ENCODE measurements around the gene TANC1. TPM values are rescaled to one million over a fixed set of nuclear protein-coding genes. Genes with fewer than 3 reads are reported as not detected.

The TANC1 gene
- total RNA-seq, 1 donor from 2014 or later, result not detected

DNA sequence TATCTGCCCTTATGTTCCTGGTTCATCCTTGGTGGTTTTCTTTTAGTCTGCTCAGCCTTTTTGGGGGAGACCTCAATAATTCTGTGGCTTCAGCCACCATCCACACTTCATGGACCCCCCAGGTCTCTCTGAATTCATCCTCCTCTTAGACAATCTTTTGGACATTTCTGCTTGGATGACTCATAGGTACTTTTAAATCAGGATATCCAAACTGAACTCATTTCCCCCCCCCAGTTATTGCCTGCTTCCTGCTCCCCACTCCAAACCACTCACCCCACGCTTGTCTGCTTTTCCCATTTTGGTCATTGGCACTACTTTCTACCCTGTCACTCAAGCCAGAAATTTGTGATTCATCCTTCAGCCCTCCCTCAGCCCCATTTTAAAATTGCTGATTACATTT, 78.5 kb downstream of the TANC1 start:
- TF ChIP-seq, protein P1, sequence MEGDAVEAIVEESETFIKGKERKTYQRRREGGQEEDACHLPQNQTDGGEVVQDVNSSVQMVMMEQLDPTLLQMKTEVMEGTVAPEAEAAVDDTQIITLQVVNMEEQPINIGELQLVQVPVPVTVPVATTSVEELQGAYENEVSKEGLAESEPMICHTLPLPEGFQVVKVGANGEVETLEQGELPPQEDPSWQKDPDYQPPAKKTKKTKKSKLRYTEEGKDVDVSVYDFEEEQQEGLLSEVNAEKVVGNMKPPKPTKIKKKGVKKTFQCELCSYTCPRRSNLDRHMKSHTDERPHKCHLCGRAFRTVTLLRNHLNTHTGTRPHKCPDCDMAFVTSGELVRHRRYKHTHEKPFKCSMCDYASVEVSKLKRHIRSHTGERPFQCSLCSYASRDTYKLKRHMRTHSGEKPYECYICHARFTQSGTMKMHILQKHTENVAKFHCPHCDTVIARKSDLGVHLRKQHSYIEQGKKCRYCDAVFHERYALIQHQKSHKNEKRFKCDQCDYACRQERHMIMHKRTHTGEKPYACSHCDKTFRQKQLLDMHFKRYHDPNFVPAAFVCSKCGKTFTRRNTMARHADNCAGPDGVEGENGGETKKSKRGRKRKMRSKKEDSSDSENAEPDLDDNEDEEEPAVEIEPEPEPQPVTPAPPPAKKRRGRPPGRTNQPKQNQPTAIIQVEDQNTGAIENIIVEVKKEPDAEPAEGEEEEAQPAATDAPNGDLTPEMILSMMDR (IDR thresholded peaks at IDR 0.05), result no peak
- no peak for ATAC-seq (ENCODE audit: low read depth)
- no peaks in the 10 kb centered on the region for H3K4me1 Mint-ChIP-seq
- H3K9me3 Mint-ChIP-seq, result no peaks in the 10 kb centered on the region
- peaks cover 11% of the 10 kb centered on the region for H3K27me3 Mint-ChIP-seq
- no peak for DNase-seq
- H3K36me3 Mint-ChIP-seq (ENCODE audit: low read depth), result no peaks in the 10 kb centered on the region
- H3K4me3 Mint-ChIP-seq, result no peak overlapping the region
- CTCF ChIA-PET, result interaction anchor here (0.6 kb wide), 1 partner anchor 50 kb away, joined by 3 read pairs; no protein-coding TSS in a partner anchor
- intact Hi-C loops (cut with micrococcal nuclease), result no loop called here
- H3K27ac Mint-ChIP-seq, result no peak overlapping the region
- POLR2A ChIA-PET, result no interaction called here

DNA sequence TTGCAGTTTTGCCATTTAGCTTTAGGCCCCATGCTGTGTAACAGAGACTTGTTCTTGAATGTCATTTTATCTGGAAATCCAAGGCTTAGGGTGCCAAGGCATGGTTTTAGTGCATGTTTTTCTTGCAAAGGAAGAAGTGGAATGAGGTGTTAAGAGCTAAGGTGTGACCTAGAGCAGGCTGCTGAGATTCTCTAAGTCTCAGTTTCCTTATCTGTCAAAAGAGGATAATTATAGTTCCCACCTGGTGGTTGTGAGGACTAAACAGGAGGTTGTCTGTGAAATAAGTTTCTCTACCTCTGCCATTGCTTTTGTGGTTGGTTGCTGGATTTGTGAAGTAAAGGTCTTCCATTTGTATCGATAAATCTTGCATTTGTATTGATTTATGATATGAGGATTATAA, 82.0 kb downstream of the TANC1 start:
- Mint-ChIP-seq H3K9me3 (no peaks in the 10 kb centered on the region), H3K27ac (no peak overlapping the region), H3K4me3 (no peak overlapping the region), H3K36me3 (ENCODE audit: low read depth) (no peaks in the 10 kb centered on the region), H3K4me1 (no peaks in the 10 kb centered on the region), H3K27me3 (no peaks in the 10 kb centered on the region)
- DNase-seq, result no peak
- ChIA-PET CTCF (no interaction called here), POLR2A (no interaction called here)
- ATAC-seq (ENCODE audit: low read depth), result no peak
- intact Hi-C loops (cut with micrococcal nuclease), result no loop called here
- TF ChIP-seq, protein P1 (IDR thresholded peaks at IDR 0.05), result no peak

DNA sequence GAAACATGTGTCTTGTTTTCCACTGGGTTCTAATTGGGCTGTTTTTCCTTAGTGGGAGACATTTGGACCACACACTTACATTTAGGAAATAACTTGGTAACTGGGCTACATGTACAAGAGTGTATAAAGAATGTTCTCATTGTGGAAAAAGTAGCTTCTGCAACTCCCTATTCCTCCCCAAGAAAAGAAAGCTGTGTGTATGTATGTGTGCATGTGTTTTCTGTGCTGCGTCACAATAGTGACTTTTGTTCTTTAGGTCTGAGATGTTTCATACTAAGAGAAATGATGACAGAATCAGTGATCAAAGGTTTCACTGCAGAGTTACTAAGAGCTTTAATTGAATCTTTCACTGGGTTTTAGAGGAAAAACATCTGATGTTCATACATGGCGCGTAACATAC, 82.7 kb downstream of the TANC1 start:
- TF ChIP-seq, protein P1 (IDR thresholded peaks at IDR 0.05), result no peak
- DNase-seq, result no peak
- Mint-ChIP-seq H3K27me3 (no peaks in the 10 kb centered on the region), H3K27ac (no peak overlapping the region), H3K9me3 (no peaks in the 10 kb centered on the region), H3K36me3 (ENCODE audit: low read depth) (no peaks in the 10 kb centered on the region), H3K4me3 (no peak overlapping the region), H3K4me1 (no peaks in the 10 kb centered on the region)
- ATAC-seq (ENCODE audit: low read depth), result no peak
- CTCF ChIA-PET, result no interaction called here
- intact Hi-C loops (cut with micrococcal nuclease), result no loop called here
- POLR2A ChIA-PET, result no interaction called here

DNA sequence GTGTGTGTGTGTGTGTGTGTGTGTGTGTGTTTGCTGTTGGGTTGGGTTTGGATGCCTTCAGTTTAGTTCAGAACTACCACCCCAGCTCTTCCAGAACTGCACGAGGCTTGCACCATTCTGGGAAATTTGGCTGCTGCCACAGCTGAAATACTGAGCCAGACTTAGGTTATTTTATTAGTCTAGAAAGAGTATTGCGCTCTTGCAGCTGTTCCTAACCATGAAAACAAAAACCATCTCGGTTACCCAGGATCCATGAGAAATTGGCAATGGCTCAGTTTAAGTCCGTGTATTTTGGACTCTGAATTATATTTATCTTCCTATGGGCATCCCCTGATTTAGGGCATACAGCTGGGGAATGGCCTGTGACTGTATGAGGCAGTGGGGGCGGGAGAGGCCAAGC, 83.2 kb downstream of the TANC1 start:
- ChIA-PET POLR2A (no interaction called here), CTCF (no interaction called here)
- ATAC-seq (ENCODE audit: low read depth), result no peak
- TF ChIP-seq, protein P1 (IDR thresholded peaks at IDR 0.05), result no peak
- H3K36me3 Mint-ChIP-seq (ENCODE audit: low read depth), result no peaks in the 10 kb centered on the region
- DNase-seq, result no peak
- no peaks in the 10 kb centered on the region for H3K9me3 Mint-ChIP-seq
- H3K27me3 Mint-ChIP-seq, result no peaks in the 10 kb centered on the region
- no peak overlapping the region for H3K27ac Mint-ChIP-seq
- no peaks in the 10 kb centered on the region for H3K4me1 Mint-ChIP-seq
- H3K4me3 Mint-ChIP-seq, result no peak overlapping the region
- intact Hi-C loops (cut with micrococcal nuclease), result no loop called here

DNA sequence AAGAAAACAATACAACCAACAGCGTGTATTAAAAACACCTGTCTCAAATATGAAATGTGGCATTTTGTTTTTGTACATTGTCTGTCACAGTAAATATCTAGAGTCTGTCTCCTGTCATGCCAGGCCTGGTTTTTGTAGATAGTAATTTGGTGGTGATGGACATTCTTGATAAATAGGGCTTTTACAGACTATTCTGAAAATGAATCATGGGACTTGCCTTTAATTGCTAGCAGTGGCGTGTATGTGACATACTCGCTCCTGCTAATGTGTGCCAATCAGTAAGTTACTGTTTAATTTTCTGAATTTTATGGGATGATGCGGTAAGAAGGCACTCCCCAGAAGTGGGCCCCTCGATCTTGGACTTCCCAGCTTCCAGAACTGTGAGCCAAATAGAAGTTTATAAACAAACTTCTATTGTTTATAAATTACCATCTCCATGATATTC, 83.7 kb downstream of the TANC1 start:
- no peaks in the 10 kb centered on the region for H3K27me3 Mint-ChIP-seq
- no peak overlapping the region for H3K27ac Mint-ChIP-seq
- POLR2A ChIA-PET, result no interaction called here

More for the DNA sequence above, 83.7 kb downstream of the TANC1 start:
- intact Hi-C loops (cut with micrococcal nuclease), result no loop called here
- DNase-seq (no peak), ATAC-seq (ENCODE audit: low read depth) (no peak)
- CTCF ChIA-PET, result no interaction called here
- Mint-ChIP-seq H3K9me3 (no peaks in the 10 kb centered on the region), H3K36me3 (ENCODE audit: low read depth) (no peaks in the 10 kb centered on the region), H3K4me3 (no peak overlapping the region), H3K4me1 (no peaks in the 10 kb centered on the region)
- TF ChIP-seq, protein P1 (IDR thresholded peaks at IDR 0.05), result no peak

Data from activated B cell treated with CpG ODN at 0.5 μM for 24 hours (primary cell).